Measurements from ENCODE around the gene SNX19.

The SNX19 gene

DNA sequence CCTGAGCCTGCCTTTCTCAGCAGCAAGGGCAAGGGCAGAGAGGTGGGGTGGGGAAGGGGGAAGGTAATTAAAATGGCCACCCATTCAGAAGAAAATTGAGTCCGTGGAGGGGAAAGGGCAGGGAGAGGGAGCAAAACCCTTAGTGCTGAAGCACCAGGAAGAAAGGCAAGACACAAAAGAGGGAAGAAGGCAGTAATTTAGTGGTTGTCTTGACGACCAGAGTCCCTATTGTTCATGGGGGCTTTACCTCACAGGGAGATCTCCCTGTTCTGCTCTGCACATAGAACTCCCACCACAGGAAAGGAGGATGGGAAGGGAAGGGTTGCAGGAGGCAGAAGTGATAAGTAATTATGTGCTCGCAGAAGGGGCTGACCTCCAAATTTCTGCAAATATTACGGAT, 23.4 kb downstream of the SNX19 start:
- no peak overlapping the region for H3K4me3 ChIP-seq (ENCODE audit: low read length)
- TF ChIP-seq ZNF274 (IDR thresholded peaks at IDR 0.05; ENCODE audit: low read depth, low read length): no peak

DNA sequence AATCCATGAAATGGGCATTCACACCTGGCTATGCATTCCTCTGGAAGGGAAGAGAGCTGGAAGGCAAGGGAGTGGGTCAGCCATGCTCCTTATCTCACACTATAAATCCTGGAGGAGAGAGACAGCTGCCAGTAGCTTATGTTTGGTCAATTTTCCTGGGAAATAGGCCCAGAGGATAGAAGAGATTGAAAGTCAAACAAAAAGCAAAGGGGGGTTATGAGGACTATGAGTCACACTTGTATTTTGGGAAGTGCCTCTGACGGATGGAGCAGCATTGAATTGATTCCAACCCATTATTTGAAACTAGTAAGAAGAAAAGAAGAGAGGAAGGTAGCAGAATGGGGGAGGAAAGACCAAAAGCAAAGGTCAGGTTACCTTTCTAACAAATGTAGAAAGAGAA, 25.0 kb downstream of the SNX19 start:
- H3K4me3 ChIP-seq (ENCODE audit: low read length): no peak overlapping the region
- no peak for TF ChIP-seq ZNF274 (IDR thresholded peaks at IDR 0.05; ENCODE audit: low read depth, low read length)

DNA sequence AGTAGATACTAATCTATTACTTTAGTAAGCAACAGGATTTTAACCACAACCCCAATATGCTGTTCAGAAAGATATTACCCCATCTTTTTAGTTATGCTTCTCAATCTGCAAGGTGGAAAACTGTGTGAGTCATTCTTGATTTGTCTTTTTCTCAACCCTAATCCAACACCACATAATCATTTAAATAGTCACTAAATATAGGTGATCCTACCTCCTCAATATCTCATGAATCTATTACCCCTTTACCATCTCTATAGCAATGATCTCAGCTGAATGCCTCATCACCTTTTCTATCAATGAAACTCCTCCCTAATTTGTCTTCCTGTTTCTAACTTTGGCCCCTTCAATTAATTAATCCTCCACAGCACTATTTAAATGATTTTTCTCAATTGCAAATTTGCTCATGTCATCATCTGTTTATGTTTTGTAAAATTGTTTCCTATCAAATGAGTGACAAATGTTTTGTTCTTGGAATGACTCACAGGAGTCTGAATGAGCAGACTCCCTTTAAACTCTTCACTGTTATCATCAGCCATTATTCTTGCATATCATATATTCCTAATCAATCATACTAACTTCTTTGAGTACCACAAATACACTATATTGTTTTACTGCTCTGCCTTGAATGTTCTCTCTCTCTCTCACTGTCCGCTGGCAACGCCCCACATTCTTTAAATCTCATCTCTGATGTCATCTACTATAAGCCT, 26.1 kb downstream of the SNX19 start:
- TF ChIP-seq ZNF274 (IDR thresholded peaks at IDR 0.05; ENCODE audit: low read depth, low read length): no peak
- H3K4me3 ChIP-seq (ENCODE audit: low read length): no peak overlapping the region

DNA sequence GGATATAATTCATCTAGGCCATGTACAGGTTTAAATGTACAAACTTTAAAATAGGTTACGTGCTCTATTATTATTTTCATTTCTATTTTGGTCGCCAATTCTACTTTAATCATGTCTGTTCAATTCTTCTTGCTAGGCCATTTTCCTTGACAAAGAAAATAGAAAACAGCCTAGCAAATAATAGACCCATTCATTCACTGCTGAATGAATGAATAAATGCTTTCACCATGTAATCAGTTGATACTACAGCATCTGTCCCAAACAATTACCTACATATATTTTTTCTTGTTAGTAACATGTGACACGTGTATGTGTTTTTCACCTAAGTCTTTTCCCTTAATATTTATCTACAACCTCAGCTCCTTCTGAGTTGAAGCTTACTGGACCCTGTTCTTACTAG, 27.5 kb downstream of the SNX19 start:
- no peak for TF ChIP-seq ZNF274 (IDR thresholded peaks at IDR 0.05; ENCODE audit: low read depth, low read length)
- H3K4me3 ChIP-seq (ENCODE audit: low read length): no peak overlapping the region

DNA sequence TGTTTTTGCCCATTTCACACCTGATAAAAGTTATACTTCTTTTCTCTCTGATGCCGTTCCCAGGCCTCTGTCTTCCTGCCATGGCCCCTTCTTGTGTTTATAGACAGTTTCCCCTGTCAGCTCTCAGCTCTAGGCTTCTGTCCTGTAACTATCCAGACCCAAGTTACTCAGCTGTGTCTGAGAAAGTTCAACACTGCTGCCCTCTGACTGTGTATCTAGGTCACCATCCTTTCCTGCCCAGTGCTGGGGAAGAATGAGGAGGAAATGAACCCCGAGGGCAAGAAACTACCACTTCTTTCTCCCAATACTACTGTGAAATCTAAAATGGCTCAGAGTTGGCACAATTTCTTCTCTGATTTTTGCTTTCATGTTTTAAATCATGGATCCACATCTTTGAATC, 29.6 kb downstream of the SNX19 start:
- no peak for TF ChIP-seq ZNF274 (IDR thresholded peaks at IDR 0.05; ENCODE audit: low read depth, low read length)

DNA sequence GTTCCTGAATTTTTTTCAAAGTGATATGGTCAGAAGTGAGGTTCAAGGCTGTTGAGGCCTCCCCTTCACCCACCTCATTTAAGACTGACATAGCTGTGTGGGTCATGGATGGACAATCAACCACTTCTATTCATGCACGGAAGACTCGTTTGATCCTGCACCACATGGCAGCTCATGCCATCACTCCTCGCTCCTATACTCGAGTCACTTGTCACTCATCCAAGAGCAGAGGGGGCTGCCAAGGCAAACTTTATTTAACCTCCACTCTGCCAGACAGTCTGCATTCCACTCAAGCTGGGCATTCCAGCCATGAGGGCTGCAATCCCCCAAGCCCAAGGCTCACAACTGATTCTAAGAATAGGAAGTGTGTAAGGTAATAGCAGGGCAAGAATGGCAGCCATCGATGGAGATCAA, 34.1 kb downstream of the SNX19 start:
- no peak for TF ChIP-seq ZNF274 (IDR thresholded peaks at IDR 0.05; ENCODE audit: low read depth, low read length)

More for the DNA sequence above, 29.6 kb downstream of the SNX19 start:
- H3K4me3 ChIP-seq (ENCODE audit: low read length): no peak overlapping the region

DNA sequence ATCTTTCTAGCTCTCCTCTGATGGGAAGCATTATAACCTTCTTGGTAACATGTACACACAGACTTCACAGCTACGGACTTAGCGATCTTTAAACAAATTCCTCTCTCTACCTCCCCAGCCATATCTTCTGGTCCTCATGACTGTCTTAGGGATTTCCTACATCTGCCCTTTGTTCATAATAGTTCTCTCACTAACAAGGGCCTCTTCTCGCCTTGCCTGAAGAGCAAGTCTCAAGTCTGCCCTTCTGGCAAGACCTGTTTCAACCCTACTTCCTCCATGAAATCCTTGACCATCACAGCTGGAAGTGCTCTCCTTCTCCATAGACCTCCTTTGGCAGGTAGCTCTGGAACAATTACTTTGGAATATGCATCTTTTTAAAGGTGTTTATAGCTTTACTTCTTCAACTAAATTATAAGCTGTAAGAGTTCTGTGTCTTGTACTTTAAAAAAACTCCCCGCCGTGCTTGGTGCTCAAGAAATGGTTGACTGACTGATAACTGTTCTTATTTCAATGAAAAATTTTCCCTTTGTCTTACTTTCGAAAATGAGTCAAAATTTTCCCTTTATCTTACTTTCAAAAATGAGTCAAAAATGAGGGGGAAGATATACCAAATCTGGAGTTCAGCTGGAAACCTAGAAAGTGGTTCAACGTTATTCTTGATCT, 34.7 kb downstream of the SNX19 start:
- no peak for TF ChIP-seq ZNF274 (IDR thresholded peaks at IDR 0.05; ENCODE audit: low read depth, low read length)
- no peak overlapping the region for H3K4me3 ChIP-seq (ENCODE audit: low read length)

More for the DNA sequence above, 34.1 kb downstream of the SNX19 start:
- H3K4me3 ChIP-seq (ENCODE audit: low read length): no peak overlapping the region

DNA sequence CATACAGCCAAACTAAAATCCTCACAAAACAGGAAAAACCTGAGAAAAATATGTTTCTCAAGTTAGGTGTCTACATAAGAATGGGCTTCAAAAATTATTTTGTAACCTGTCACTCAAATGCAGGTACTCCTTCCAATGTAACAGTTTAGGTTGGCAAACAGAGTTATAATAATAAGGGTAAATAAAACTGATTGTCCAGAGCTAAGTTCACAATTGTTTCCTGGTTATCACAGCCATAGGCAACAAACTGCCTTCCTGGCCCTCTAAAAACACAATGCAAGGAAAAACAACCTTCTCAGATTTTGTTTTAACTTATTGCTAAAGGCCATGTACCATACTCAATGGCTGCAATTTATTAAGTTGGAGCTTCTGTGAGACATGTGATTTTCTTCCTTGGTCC, 36.4 kb downstream of the SNX19 start:
- no peak for TF ChIP-seq ZNF274 (IDR thresholded peaks at IDR 0.05; ENCODE audit: low read depth, low read length)
- no peak overlapping the region for H3K4me3 ChIP-seq (ENCODE audit: low read length)

DNA sequence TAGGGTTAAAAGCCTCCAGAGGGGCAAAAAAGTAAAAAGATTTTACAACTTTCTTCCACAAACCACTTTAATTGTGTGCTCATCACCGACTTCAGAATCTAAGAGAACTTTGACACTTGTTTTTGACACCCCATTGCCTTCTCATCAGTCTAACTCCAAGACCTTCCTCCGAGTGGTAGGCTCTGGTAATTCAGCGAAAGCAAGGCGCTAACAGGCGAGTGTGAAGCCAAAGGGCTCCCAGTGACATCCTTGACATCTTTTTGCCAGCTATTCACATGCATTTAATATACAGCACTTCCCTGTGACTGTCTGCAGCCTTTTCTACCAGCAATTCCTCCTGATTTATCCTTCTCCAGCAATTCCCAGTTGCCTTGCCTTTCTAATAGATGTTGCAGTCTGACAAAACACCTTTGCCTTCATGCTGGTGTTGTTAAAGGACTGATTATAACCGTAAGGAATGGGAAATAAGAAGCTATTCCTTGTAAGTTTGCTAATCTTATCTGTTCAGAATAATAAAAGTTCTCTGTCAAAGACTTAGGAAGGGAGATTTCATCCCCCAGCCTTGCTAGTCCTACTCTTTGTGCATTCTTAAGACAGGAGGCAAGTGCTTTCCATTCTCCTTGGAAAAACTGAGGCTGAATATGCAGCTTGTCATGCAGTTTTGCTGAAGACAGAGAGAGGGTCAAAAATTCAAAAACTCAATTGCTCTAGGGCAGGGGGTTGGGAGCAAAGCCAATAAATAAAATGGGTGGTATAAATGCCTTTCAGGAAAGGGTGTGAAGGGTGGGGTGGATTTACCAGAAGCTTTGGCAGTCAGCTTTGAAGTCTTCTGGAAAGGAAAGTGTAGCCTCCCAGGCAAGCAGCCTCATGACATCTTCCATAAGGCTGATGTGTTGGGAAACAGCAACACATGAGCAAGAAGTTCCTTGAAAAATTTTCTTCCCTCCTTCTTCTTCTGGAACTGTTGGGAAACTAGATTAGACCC, 39.1 kb downstream of the SNX19 start:
- no peak for TF ChIP-seq ZNF274 (IDR thresholded peaks at IDR 0.05; ENCODE audit: low read depth, low read length)
- H3K4me3 ChIP-seq (ENCODE audit: low read length): no peak overlapping the region

DNA sequence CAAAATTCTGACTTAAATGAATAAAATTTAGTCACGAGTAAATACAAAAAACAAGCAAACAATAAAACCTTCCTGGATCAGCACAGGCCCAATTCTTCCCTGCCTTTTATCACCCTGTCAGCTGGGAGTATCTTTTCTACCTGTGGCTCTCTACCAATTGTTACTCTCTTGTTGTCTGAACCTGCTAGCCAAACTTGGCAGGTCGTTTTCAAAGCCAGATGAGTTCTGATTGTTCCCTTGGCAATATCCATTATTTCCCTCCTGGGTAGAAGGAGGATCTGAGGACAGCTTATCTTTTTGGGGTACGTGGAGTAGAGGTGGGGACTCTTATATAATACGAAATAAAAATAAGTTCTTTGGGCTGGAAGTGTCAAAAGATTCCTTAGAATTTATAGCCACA, 40.2 kb downstream of the SNX19 start:
- TF ChIP-seq ZNF274 (IDR thresholded peaks at IDR 0.05; ENCODE audit: low read depth, low read length): no peak
- no peak overlapping the region for H3K4me3 ChIP-seq (ENCODE audit: low read length)

DNA sequence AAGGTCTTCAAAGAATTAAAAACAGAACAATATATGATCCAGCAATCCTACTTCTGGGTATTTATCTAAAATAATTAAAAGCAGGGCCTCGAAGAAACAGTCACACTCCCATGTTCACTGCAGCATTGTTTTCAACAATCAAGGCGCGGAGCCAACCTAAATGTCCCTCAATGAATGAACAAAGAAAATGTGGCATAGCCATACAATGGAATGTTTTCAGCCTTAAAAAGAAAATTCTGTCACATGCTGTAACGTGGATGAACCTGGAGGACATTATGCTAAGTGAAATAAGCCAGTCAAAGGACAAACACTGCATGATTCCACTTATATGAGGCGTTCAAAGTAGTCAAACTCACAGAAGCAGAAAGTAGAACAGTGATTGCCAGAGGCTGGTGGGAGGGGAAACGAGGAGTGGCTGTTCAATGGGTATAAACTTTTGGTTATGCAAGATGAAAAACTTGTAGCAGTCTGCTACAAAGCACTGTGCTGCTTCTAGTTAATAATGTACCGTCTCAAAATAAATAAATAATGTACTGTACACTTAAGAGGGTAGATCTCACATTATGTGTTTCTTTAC, 41.2 kb downstream of the SNX19 start:
- no peak overlapping the region for H3K4me3 ChIP-seq (ENCODE audit: low read length)
- TF ChIP-seq ZNF274 (IDR thresholded peaks at IDR 0.05; ENCODE audit: low read depth, low read length): no peak

DNA sequence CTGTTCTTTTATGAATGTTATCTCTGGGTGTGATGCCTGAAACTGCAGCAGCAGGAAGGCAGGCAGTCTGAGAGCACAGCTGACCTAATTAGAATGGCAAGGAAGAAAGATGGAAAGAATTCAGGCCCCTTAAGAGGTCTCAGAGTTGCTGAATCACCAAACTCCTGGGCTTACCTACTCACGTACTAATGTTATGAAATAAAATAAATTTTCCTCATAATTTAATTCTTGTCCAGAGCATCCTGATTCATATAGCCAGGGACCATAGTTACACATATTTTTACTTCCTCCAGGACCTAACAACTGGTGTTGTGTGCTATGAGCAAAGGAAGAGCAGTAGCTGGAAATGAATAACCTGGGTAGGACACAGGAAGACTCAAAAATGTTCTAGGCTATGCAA, 41.9 kb downstream of the SNX19 start:
- H3K4me3 ChIP-seq (ENCODE audit: low read length): no peak overlapping the region
- no peak for TF ChIP-seq ZNF274 (IDR thresholded peaks at IDR 0.05; ENCODE audit: low read depth, low read length)

DNA sequence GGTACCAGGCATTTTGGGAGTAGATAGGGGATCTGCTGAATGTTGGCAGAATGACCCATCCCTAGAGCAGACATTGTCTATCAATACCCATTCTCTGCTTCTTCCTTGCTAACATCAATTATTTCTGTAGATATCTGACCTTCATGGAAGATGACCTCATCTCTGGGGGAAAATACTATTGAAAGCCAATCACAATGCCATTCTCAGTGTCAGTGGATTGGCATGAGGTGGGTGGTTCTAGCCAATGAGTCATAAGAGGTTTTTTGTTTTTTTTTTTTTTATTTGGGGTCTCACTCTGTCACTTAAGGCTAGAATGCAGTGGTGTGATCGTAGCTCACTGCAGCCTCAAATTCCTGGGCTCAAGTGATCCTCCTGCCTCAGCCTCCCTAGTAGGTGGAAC, 42.5 kb downstream of the SNX19 start:
- H3K4me3 ChIP-seq (ENCODE audit: low read length): no peak overlapping the region
- TF ChIP-seq ZNF274 (IDR thresholded peaks at IDR 0.05; ENCODE audit: low read depth, low read length): no peak

DNA sequence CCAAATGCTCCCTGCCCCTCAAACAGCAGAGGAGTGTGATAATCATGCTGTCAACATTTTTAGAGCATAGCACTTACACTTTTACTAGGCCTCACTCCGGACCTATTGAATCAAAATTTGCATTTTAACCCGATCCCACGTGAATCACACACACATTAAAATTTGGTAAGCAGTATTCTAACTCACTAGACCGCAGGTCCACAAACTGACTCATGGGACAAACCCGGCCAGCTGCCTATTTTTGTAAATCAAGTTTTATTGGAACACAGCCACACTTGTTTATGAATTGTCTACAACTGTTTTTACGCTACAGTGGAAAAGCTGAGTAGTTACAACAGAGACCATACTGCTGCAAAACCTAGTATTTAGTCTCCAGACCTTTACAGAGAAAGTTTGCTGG, 43.3 kb downstream of the SNX19 start:
- no peak overlapping the region for H3K4me3 ChIP-seq (ENCODE audit: low read length)
- no peak for TF ChIP-seq ZNF274 (IDR thresholded peaks at IDR 0.05; ENCODE audit: low read depth, low read length)

Data from GM08714 (cell line).